GM12891 (cell line): ENCODE measurements around the gene VSIG10L2.

Experiments
- DNase-seq: peaks from one replicate; pipeline ENCODE4 v3.0.0; 2011; ENCODE audit warnings: low spot score; ENCODE audit not compliant: insufficient read length
- FAIRE-seq: peaks from 2 replicates; lab custom pipeline; 2011; peaks lifted over from hg19 to GRCh38; lab: Jason Lieb, UNC
- PAX5 ChIP-seq: IDR thresholded peaks from 2 replicates; pipeline ENCODE4 v1.6.1; 2011; ENCODE audit warnings: low read length, moderate library complexity, mild to moderate bottlenecking; ENCODE audit not compliant: insufficient read depth, severe bottlenecking
- POLR2A ChIP-seq: IDR thresholded peaks from 2 replicates; pipeline ENCODE4 v1.6.1; 2011; ENCODE audit warnings: low read depth, low read length, control low read depth
- POLR2AphosphoS5 ChIP-seq: IDR thresholded peaks from 2 replicates; pipeline ENCODE4 v1.6.1; 2011; ENCODE audit warnings: low read depth, low read length, control low read depth
- POU2F2 ChIP-seq: IDR thresholded peaks from 2 replicates; pipeline ENCODE4 v1.6.1; 2011; ENCODE audit warnings: low read depth, mild to moderate bottlenecking, control low read depth, low read length, moderate library complexity
- SPI1 ChIP-seq: IDR thresholded peaks from 2 replicates; pipeline ENCODE4 v1.6.1; 2011; ENCODE audit warnings: low read depth, low read length, control low read depth
- TAF1 ChIP-seq: IDR thresholded peaks from 2 replicates; pipeline ENCODE4 v1.6.1; 2011; ENCODE audit warnings: low read depth, low read length, control low read depth

VSIG10L2 gene

DNA sequence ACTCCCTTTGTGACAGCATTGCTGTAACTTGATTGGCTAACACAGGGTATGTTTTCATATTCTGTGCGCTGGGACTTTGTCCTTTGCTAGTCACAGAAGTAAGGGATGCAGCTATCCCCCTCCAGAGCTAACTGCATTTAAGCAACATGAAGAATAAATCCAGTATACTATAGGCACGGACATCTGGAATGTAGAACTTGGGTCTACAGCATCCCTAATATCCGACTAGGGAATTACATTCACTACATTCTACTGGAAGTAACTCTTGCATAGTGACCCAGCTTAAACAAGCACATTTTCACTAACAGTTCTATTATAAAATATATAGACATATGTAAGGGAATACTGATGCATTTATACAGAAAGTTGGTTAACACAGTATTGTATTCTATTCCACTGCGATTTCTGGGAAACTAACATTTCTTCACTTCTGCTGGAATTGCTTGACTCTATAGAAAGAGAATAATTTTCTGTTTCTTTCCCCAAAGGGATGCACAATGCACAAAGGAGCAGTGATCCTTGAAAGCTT, 13.1 kb downstream of the VSIG10L2 start:
- FAIRE-seq, result no peak
- no peak for TF ChIP-seq TAF1
- TF ChIP-seq POU2F2, result no peak
- no peak for TF ChIP-seq POLR2AphosphoS5
- TF ChIP-seq SPI1, result no peak
- no peak for TF ChIP-seq PAX5
- TF ChIP-seq POLR2A, result no peak
- DNase-seq, result no peak

DNA sequence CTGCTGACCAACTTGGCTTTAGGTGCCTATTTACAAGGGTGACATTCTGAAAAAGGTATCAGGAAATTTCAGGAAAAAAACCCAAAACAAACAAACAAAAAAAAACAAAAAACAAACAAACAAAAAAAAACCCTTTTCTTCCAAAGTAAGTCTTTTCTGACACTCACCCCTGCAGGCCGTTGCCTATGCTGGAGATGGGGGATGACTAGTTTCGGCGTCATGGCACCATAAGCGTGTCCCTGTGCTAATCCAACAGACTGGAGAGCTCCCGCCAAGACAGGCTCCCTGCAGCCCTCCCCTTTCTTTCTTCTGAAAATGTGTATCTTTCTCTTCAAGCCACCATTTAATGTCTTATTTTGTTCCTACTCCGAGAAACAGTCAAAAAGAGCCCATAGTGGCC, 13.7 kb downstream of the VSIG10L2 start:
- DNase-seq, result no peak
- FAIRE-seq, result no peak
- TF ChIP-seq POLR2AphosphoS5 (no peak), POU2F2 (no peak), PAX5 (no peak), POLR2A (no peak), SPI1 (no peak), TAF1 (no peak)

DNA sequence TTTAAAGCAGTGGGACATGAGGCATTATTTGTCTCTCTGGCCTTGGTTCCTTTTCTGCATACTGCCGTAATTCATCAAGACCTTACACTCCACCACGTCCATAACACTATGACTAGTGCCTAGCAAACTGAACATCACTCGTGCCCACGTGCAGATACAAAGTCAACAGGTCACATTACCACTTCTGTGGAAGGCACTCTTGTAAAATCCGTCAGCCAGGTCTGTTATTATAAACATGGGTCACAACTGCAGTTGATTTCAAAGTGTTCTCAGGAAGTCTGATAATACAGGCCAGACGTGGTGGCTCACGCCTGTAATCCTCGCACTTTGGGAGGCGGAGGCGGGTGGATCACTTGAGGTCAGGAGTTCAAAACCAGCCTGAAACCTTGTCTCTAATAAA, 14.1 kb downstream of the VSIG10L2 start:
- TF ChIP-seq POLR2A (no peak), POLR2AphosphoS5 (no peak), TAF1 (no peak), SPI1 (no peak), PAX5 (no peak), POU2F2 (no peak)
- DNase-seq, result no peak
- FAIRE-seq, result no peak

DNA sequence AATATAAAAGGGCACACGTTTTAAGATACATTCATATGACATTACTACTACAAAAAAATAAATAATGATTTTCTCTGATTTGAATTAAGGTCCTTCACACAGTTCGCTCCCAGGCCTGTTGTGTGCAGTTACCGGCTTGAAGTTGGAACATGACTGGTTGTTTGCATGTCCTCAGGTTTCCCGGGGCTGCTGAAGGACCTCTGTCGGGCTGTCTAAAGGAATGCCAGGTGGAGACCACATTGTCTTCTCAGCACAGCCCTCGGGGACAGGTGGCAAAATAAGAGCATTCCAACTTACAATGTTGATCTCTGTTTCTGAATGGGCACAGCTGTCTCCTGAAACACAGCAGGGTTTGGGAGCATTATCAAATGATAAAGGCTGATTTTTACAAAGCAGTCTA, 14.9 kb downstream of the VSIG10L2 start:
- TF ChIP-seq POLR2A, result no peak
- no peak for TF ChIP-seq POU2F2
- no peak for TF ChIP-seq TAF1
- TF ChIP-seq SPI1, result no peak
- no peak for TF ChIP-seq PAX5
- TF ChIP-seq POLR2AphosphoS5, result no peak
- FAIRE-seq (no peak), DNase-seq (no peak)

DNA sequence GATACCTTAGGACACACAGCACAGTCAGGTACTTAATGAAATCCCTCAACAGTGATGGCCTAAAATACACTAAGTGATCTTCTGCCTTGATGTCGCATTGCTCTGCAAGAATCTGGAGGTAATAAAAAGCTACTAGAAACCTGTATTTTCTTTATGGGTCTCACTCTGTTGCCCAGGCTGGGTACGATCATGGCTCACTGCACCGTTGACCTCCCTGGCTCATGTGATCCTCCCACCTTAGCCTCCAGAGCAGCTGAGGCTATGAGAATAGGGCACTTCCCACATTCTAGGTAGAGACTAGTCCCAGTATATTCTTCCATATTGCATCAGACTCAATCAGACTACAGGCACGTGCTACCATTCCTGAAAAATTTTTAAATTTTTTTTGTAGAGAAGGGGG, 21.7 kb downstream of the VSIG10L2 start:
- no peak for TF ChIP-seq PAX5
- TF ChIP-seq POLR2A, result no peak
- TF ChIP-seq POU2F2, result no peak
- TF ChIP-seq SPI1, result no peak
- TF ChIP-seq POLR2AphosphoS5, result no peak
- TF ChIP-seq TAF1, result no peak
- DNase-seq (no peak), FAIRE-seq (no peak)

DNA sequence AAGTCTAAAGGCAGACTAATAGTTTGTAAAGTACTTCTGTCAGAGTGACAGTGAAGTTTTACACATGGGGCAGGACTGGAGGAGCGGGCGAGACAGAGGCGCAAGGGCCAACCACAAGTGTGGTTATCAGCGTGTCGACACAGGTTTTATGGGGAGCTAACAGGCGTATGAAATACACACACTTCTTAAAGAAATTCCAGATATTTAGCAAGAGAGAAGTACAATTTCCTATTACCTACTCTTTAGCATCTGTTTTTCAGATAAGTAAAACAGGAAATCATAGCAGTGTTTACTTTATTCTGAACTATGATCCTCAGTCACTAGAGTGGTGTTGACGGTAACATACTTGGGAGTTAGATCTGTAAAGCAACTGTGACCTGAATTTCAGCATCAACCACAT, 22.5 kb downstream of the VSIG10L2 start:
- no peak for FAIRE-seq
- no peak for DNase-seq
- TF ChIP-seq SPI1 (no peak), POLR2AphosphoS5 (no peak), PAX5 (no peak), TAF1 (no peak)

DNA sequence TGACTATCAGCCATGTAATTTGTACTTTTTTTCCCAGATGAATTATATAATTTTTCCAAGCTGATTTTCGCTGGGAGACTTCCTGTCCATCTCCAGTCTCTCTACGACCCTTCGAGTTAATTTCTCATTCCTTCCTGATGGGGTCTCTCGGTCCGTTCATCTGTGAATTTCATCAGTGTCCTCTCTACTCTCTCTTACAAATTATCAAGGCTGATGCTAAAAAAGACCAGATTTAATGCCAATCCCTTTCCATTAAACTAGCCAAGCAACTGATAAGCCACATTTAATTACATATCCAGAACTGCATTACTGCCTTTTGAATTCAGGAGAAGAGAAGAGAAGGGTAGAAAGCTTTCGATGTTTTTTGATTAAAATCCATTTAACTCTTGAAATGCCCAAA, 25.8 kb downstream of the VSIG10L2 start:
- FAIRE-seq, result no peak

DNA sequence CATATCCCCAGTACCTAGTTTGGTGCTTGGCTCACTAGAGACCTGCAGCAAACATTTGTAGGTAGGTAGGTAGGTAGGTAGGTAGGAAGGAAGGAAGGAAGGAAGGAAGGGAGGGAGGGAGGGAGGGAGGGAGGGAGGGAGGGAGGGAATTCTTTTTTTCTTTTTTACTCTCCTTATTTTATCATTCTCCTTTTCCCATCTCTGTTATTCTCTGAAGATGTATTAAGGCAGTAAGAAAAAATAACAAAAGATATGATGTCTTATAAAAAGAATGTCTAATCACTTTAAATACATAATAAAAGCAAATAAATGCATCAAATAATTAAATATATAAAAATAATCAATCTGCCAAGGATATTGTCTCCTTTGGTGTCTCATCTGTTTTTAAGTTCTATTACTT, 28.4 kb downstream of the VSIG10L2 start:
- no peak for TF ChIP-seq POU2F2
- TF ChIP-seq SPI1, result no peak
- no peak for TF ChIP-seq POLR2A
- TF ChIP-seq POLR2AphosphoS5, result no peak
- TF ChIP-seq TAF1, result no peak
- TF ChIP-seq PAX5, result no peak
- no peak for DNase-seq
- FAIRE-seq, result no peak

More for the DNA sequence above, 25.8 kb downstream of the VSIG10L2 start:
- TF ChIP-seq POLR2A (no peak), TAF1 (no peak), POU2F2 (no peak), POLR2AphosphoS5 (no peak), PAX5 (no peak), SPI1 (no peak)
- DNase-seq, result no peak

DNA sequence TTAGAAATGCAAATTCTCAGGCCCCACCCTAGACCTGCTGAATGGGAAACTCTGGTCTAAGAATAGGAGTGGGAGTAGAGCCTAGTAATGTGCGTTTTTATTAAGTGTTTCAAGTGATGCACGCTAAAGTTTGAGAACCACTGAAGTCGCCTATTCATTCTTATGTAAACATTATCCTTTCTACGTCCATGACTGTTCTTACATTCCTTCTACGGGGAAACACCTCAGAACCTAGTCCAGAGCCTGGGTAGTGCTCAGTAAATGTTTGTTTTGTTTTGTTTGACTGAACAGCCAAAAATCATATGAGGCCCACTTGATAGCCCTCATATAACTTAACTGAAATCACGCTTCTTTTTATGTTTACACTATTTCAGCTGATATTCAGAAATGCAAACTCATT, 29.8 kb downstream of the VSIG10L2 start:
- FAIRE-seq, result no peak
- TF ChIP-seq TAF1 (no peak), POLR2A (no peak), PAX5 (no peak), POU2F2 (no peak), SPI1 (no peak), POLR2AphosphoS5 (no peak)
- DNase-seq, result no peak

DNA sequence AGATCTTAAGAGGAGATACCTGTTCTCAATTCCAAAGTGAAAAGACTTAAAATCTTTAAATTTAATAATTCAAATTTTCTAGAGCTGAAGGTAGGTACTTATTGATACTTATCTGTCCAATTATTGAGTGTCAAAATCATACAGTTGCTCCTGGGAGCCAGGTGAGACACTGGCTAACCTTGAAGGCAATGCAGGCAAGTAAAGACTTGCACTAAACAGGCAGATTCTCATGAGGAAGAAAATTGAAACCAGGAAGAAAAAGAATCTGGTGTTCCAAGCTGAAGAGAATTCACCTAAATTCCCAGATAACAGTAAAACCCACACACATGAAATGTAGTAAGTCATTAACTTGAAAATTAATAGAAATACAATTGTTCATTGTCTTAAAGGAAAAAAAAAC, 30.3 kb downstream of the VSIG10L2 start:
- DNase-seq (no peak), FAIRE-seq (no peak)
- TF ChIP-seq POLR2AphosphoS5 (no peak), POLR2A (no peak), POU2F2 (no peak), TAF1 (no peak), SPI1 (no peak), PAX5 (no peak)

DNA sequence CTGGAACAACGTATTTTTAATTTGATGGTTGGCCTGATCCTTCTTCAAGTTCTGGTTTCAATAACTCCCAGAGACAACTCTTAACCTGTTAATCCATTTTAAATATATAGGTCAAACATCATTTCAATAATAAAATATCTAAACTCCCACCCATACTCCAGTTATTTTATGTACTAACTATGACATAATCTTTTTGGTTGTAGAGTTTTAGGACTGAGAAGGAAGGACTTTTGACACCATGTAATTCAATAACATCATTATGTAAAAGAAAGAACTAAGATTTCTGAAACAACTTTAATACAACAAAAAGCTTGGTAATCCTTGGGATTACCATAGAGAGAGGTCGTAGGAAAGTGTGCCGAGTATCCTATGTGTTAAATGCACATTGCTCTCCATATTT, 31.5 kb downstream of the VSIG10L2 start:
- DNase-seq (no peak), FAIRE-seq (no peak)
- TF ChIP-seq POLR2AphosphoS5 (no peak), POLR2A (no peak), TAF1 (no peak), PAX5 (no peak), POU2F2 (no peak), SPI1 (no peak)
